GM12872 (cell line): Measurements from ENCODE around the gene RNF7.

ENCODE experiments used
- CTCF ChIP-seq: IDR thresholded peaks from 3 replicates; pipeline ENCODE4 v1.5.1; 2011; ENCODE audit warnings: low read depth, mild to moderate bottlenecking, low read length, moderate library complexity; ENCODE audit not compliant: insufficient read depth

The RNF7 gene

GRCh38 chr3:141710121-141710520, 28.0 kb upstream of the RNF7 start:
- TF ChIP-seq CTCF, result no peak

- no peak for TF ChIP-seq CTCF
Observed at GRCh38 chr3:141710888-141711616, 27.0 kb upstream of the RNF7 start.

- no peak for TF ChIP-seq CTCF
Observed at GRCh38 chr3:141714671-141715070, 23.4 kb upstream of the RNF7 start.

- TF ChIP-seq CTCF, result no peak
Observed at GRCh38 chr3:141722081-141722480, 16.0 kb upstream of the RNF7 start.

GRCh38 chr3:141722648-141723047, 15.4 kb upstream of the RNF7 start:
- TF ChIP-seq CTCF, result no peak

- no peak for TF ChIP-seq CTCF
Observed at GRCh38 chr3:141723255-141723654, 14.8 kb upstream of the RNF7 start.

GRCh38 chr3:141724186-141724585, 13.9 kb upstream of the RNF7 start:
- no peak for TF ChIP-seq CTCF
